Common myeloid progenitor, CD34-positive (primary cell): ENCODE measurements around the gene TXN2.
"Not testable (repeated sequence)": the region's sequence is repeated elsewhere in the genome, so short reads cannot be mapped to it uniquely, and the experiment has no call there.

Experiments used
- CTCF ChIA-PET: fragments of 350-600 bp; sonication (Branson Sonifier 250); formaldehyde crosslinking; loops from one replicate; lab custom pipeline; 2021; ENCODE audit warnings: antibody characterized with exemption; lab: Charles Lee
- POLR2A ChIA-PET: fragments of 350-600 bp; sonication (Branson Sonifier 250); formaldehyde crosslinking; loops from one replicate; lab custom pipeline; 2021; ENCODE audit warnings: antibody characterized with exemption; lab: Charles Lee
- DNase-seq, 3 donors: peaks; one replicate each; pipeline versions ENCODE4 v3.0.0 to v3.0.0-alpha.2; 2013
- H3K27ac ChIP-seq, 2 experiments: 1 replicate in 1 of 2; 2 replicates in 1 of 2; pipeline ENCODE4 v1.7.0; 2013; ENCODE audit warnings: inconsistent platforms in 2 of 2, low read length in 2 of 2, mild to moderate bottlenecking in 2 of 2, low read depth in 1 of 2, moderate library complexity in 1 of 2; ENCODE audit not compliant: severe bottlenecking in 2 of 2, insufficient read depth in 1 of 2, poor library complexity in 1 of 2
- H3K27me3 ChIP-seq, 5 experiments: replicated peaks in 2 of 5; 1 replicate in 3 of 5; 2 replicates in 2 of 5; pipeline versions ENCODE4 v1.6.1 to v1.7.0; 2013; ENCODE audit warnings: low read length in 4 of 5, mild to moderate bottlenecking in 2 of 5, moderate library complexity in 2 of 5, inconsistent platforms in 1 of 5; ENCODE audit not compliant: insufficient read depth in 5 of 5, control insufficient read depth in 4 of 5
- H3K36me3 ChIP-seq, 4 experiments: 1 replicate in 2 of 4; 2 replicates in 2 of 4; pipeline versions ENCODE4 v1.6.1 to v1.7.0; 2013; ENCODE audit warnings: low read length in 3 of 4, control low read depth in 1 of 4, mild to moderate bottlenecking in 1 of 4; ENCODE audit not compliant: control insufficient read depth in 4 of 4, insufficient read depth in 4 of 4
- H3K4me1 ChIP-seq, 4 experiments: 1 replicate in 3 of 4; 2 replicates in 1 of 4; pipeline versions ENCODE4 v1.6.1 to v1.7.1; 2013; ENCODE audit warnings: low read length in 3 of 4, mild to moderate bottlenecking in 3 of 4, control low read depth in 1 of 4, inconsistent platforms in 1 of 4, moderate library complexity in 1 of 4; ENCODE audit not compliant: control insufficient read depth in 4 of 4, insufficient read depth in 4 of 4; ENCODE audit errors: control extremely low read depth in 1 of 4
- H3K4me3 ChIP-seq, 7 experiments: 1 replicate in 4 of 7; 2 replicates in 3 of 7; pipeline versions ENCODE4 v1.5.1 to v1.7.0; 2013; ENCODE audit warnings: mild to moderate bottlenecking in 7 of 7, low read length in 6 of 7, moderate library complexity in 6 of 7, inconsistent platforms in 2 of 7, low read depth in 2 of 7, control low read depth in 1 of 7; ENCODE audit not compliant: insufficient read depth in 4 of 7, control insufficient read depth in 1 of 7; ENCODE audit errors: extremely low read depth in 1 of 7
- H3K9me3 ChIP-seq, 5 experiments: 1 replicate in 4 of 5; 2 replicates in 1 of 5; pipeline versions ENCODE4 v1.6.1 to v1.7.1; 2013; ENCODE audit warnings: low read length in 4 of 5, mild to moderate bottlenecking in 2 of 5, inconsistent platforms in 1 of 5, low read depth in 1 of 5, moderate library complexity in 1 of 5; ENCODE audit not compliant: control insufficient read depth in 4 of 5, insufficient read depth in 2 of 5; ENCODE audit errors: control extremely low read depth in 1 of 5
- WGBS: methylation state at CpG from one replicate; pipeline ENCODE4 v1.1.5; 2013; ENCODE audit not compliant: insufficient coverage; 5-methylcytosine and 5-hydroxymethylcytosine counted together

TXN2 gene

DNA sequence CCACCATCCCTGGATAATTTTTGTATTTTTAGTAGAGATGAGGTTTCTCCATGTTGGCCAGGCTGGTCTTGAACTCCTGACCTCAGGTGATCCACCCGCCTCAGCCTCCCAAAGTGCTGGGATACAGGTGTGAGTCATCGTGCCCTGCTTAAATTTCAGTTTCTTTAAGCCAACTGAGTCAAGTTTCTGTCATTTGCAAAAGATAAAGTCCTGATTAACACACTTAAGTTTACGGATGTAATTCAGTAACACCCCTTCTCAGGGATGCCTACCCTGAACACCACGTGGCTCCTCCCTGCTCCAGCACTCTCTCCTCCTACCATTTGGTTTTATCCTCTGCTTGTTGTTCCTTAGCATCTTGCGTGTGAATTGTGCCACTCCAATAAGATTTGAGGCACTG is 57.0 kb downstream of the TXN2 start:
- H3K27ac ChIP-seq, H3K36me3 ChIP-seq, H3K4me3 ChIP-seq, H3K27me3 ChIP-seq, DNase-seq, H3K9me3 ChIP-seq: not testable (repeated sequence)
- peaks cover 6 to 43% (median 11%) of the 10 kb centered on the region in 4 experiments for H3K4me1 ChIP-seq
- 92% methylated on average over 4 of the region's 5 CpGs for WGBS
- ChIA-PET POLR2A (interaction anchor here (0.6 kb wide), 1 partner anchor 12 kb away, joined by 3 read pairs; no protein-coding TSS in a partner anchor), CTCF (interaction anchor here (1.5 to 1.7 kb wide), 3 partner anchors 10 to 20 kb away, joined by 4 to 6 read pairs (median 4); no protein-coding TSS in a partner anchor)

- ChIA-PET CTCF (interaction anchor here (1.1 to 1.9 kb wide), 5 partner anchors 9 to 92 kb away, joined by 3 to 6 read pairs (median 4); no protein-coding TSS in a partner anchor), POLR2A (interaction anchor here (0.5 to 0.6 kb wide), 2 partner anchors 11 to 51 kb away, joined by 3 read pairs; no protein-coding TSS in a partner anchor)
- peak overlapping the region in 1 of 7 experiments; percentile 38 for H3K4me3 ChIP-seq
- peak in 2 of 3 donors; percentile 61 to 71 for DNase-seq
- H3K4me1 ChIP-seq, result peaks cover 6 to 49% (median 18%) of the 10 kb centered on the region in 4 experiments
- no peaks in the 10 kb centered on the region for H3K36me3 ChIP-seq
- H3K27ac ChIP-seq, result no peak overlapping the region
- H3K27me3 ChIP-seq, result no peaks in the 10 kb centered on the region
- H3K9me3 ChIP-seq, result no peaks in the 10 kb centered on the region
- 52% methylated on average over 3 of the region's 16 CpGs for WGBS
These were observed 57.7 kb downstream of the TXN2 start for GRCh38 chr22:36423461-36424404.

GRCh38 chr22:36422287-36423014 is 59.0 kb downstream of the TXN2 start:
- no peaks in the 10 kb centered on the region for H3K27me3 ChIP-seq
- H3K4me3 ChIP-seq, result no peak overlapping the region
- no peak for DNase-seq
- WGBS, result 96% methylated on average over 12 of the region's 14 CpGs
- POLR2A ChIA-PET, result interaction anchor here (0.6 kb wide), 1 partner anchor 27 kb away, joined by 6 read pairs; no protein-coding TSS in a partner anchor
- H3K9me3 ChIP-seq, result no peaks in the 10 kb centered on the region
- H3K4me1 ChIP-seq, result peaks cover 6 to 49% (median 18%) of the 10 kb centered on the region in 4 experiments
- H3K36me3 ChIP-seq, result no peaks in the 10 kb centered on the region
- CTCF ChIA-PET, result interaction anchor here (0.8 to 1.9 kb wide), 4 partner anchors 10 to 91 kb away, joined by 3 to 5 read pairs (median 4); no protein-coding TSS in a partner anchor
- H3K27ac ChIP-seq, result no peak overlapping the region

GRCh38 chr22:36419912-36420882 is 61.2 kb downstream of the TXN2 start:
- Histone ChIP-seq H3K4me3 (no peak overlapping the region), H3K27me3 (no peaks in the 10 kb centered on the region), H3K9me3 (no peaks in the 10 kb centered on the region), H3K36me3 (no peaks in the 10 kb centered on the region), H3K4me1 (peaks cover 6 to 32% (median 17%) of the 10 kb centered on the region in 4 experiments), H3K27ac (no peak overlapping the region)
- no peak for DNase-seq
- CTCF ChIA-PET, result interaction anchor here (0.8 to 1.7 kb wide), 3 partner anchors 10 to 15 kb away, joined by 3 to 6 read pairs (median 5); no protein-coding TSS in a partner anchor
- WGBS, result 95% methylated on average over 14 of the region's 21 CpGs
- POLR2A ChIA-PET, result interaction anchor here (0.6 kb wide), 1 partner anchor 50 kb away, joined by 3 read pairs; no protein-coding TSS in a partner anchor

DNA sequence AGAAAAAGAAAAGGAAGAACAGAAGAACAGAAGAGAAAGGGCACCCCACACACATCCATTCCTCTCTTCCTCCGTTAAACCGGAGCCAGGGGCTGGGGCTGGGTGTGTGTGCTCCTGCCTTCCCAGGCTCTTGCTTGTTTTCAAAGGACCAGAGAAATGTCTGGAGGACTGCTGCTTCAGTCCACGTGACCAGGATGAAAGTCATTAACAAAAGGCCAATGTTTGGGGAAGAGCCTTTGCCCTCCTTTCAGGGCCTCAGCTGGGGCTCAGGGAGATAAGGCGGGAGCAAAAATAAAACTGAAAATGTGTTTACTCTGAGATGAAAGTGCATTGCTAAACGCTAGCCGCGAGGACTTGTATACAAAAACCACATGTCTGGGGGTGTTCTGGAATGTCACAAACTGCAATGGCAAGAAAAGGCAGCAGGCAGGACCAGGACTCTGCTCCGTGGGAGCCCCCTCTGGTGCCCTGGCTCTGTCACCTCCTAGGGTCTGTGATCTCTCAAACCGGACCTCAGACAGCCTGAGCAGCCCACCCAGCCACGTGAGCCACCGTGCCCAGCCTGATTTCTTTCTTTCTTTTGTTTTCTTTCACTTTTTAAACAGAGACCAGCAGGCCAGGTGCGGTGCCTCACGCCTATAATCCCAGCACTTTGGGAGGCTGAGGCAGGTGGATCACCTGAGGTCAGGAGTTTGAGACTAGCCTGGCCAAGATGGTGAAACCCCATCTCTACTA is 62.1 kb downstream of the TXN2 start:
- ChIA-PET CTCF (interaction anchor here (1.3 to 1.7 kb wide), 2 partner anchors 9 to 16 kb away, joined by 5 to 6 read pairs; no protein-coding TSS in a partner anchor), POLR2A (no interaction called here)
- H3K27me3 ChIP-seq, result no peaks in the 10 kb centered on the region
- peak in 2 of 3 donors; percentile 31 to 43 for DNase-seq
- H3K4me3 ChIP-seq, result peak overlapping the region in 1 of 7 experiments; percentile 20
- WGBS, result 68% methylated on average over 11 of the region's 13 CpGs
- no peaks in the 10 kb centered on the region for H3K36me3 ChIP-seq
- H3K9me3 ChIP-seq, result no peaks in the 10 kb centered on the region
- H3K27ac ChIP-seq, result no peak overlapping the region
- H3K4me1 ChIP-seq, result peaks cover 6 to 24% (median 17%) of the 10 kb centered on the region in 4 experiments
